PC-3 (cell line): ENCODE measurements around the gene ETV5.

Experiments
- CTCF ChIP-seq: fragments of 300-600 bp; sonication (generic); conservative IDR thresholded peaks from 2 replicates; pipeline ENCODE4 v1.5.1; 2017; ENCODE audit warnings: antibody characterized with exemption, low read depth, mild to moderate bottlenecking, low read length
- EZH2 ChIP-seq: fragments of 300-600 bp; sonication (generic); IDR thresholded peaks from one replicate; pipeline ENCODE4 v1.6.1; 2017; ENCODE audit warnings: antibody characterized with exemption, mild to moderate bottlenecking, low read length; ENCODE audit not compliant: unreplicated experiment

- TF ChIP-seq CTCF (no peak), EZH2 (no peak)
Observed at GRCh38 chr3:186133980-186134379, 25.1 kb upstream of the ETV5 start.
